PC-3 (cell line): ENCODE results near the gene NUTF2.

Experiments
- CTCF ChIP-seq: fragments of 300-600 bp; sonication (generic); conservative IDR thresholded peaks from 2 replicates; pipeline ENCODE4 v1.5.1; 2017; ENCODE audit warnings: antibody characterized with exemption, low read depth, mild to moderate bottlenecking, low read length
- EZH2 ChIP-seq: fragments of 300-600 bp; sonication (generic); IDR thresholded peaks from one replicate; pipeline ENCODE4 v1.6.1; 2017; ENCODE audit warnings: antibody characterized with exemption, mild to moderate bottlenecking, low read length; ENCODE audit not compliant: unreplicated experiment

- TF ChIP-seq CTCF (no peak), EZH2 (no peak)
Observed at GRCh38 chr16:67804853-67805542, 41.7 kb upstream of the NUTF2 start.
